Liver (tissue), 9 donors: Measurements from ENCODE around the gene LILRA2. TPM values are rescaled to one million over a fixed set of nuclear protein-coding genes. Genes with fewer than 3 reads are reported as not detected.

ENCODE experiments used
- DNase-seq: peaks from one replicate; pipeline ENCODE4 v3.0.0-alpha.2; 2017; ENCODE audit warnings: low spot score
- H3K27ac ChIP-seq, 2 donors: one replicate each; pipeline ENCODE4 v1.7.0; 2013; ENCODE audit warnings: inconsistent platforms in 2 of 2, low read length in 2 of 2, control low read depth in 1 of 2, low read depth in 1 of 2, mild to moderate bottlenecking in 1 of 2
- H3K27me3 ChIP-seq, 4 donors: one replicate each; pipeline versions ENCODE4 v1.6.1 to v1.7.0; 2013; ENCODE audit warnings: low read length in 3 of 4, inconsistent platforms in 1 of 4, mild to moderate bottlenecking in 1 of 4, moderate library complexity in 1 of 4; ENCODE audit not compliant: control insufficient read depth in 4 of 4, insufficient read depth in 4 of 4
- H3K36me3 ChIP-seq, 4 donors: one replicate each; pipeline versions ENCODE4 v1.6.1 to v1.7.0; 2013; ENCODE audit warnings: low read length in 3 of 4, mild to moderate bottlenecking in 3 of 4, low read depth in 1 of 4, moderate library complexity in 1 of 4; ENCODE audit not compliant: control insufficient read depth in 4 of 4, insufficient read depth in 3 of 4
- H3K4me1 ChIP-seq, 4 donors: one replicate each; pipeline versions ENCODE4 v1.6.1 to v1.7.0; 2013; ENCODE audit warnings: low read length in 3 of 4, mild to moderate bottlenecking in 3 of 4, moderate library complexity in 1 of 4; ENCODE audit not compliant: control insufficient read depth in 4 of 4, insufficient read depth in 4 of 4
- H3K4me3 ChIP-seq, 3 donors: one replicate each; pipeline versions ENCODE4 v1.6.1 to v1.7.0; 2013; ENCODE audit warnings: low read length in 3 of 3, control low read depth in 1 of 3, low read depth in 1 of 3, mild to moderate bottlenecking in 1 of 3
- H3K9ac ChIP-seq, 2 donors: one replicate each; pipeline ENCODE4 v1.7.0; 2013; ENCODE audit warnings: low read length in 2 of 2, mild to moderate bottlenecking in 2 of 2, moderate library complexity in 2 of 2, control low read depth in 1 of 2, low read depth in 1 of 2
- H3K9me3 ChIP-seq, 4 donors: one replicate each; pipeline versions ENCODE4 v1.6.1 to v1.7.0; 2013; ENCODE audit warnings: low read length in 3 of 4; ENCODE audit not compliant: control insufficient read depth in 4 of 4
- ATF3 ChIP-seq: IDR thresholded peaks from 2 replicates; pipeline ENCODE4 v1.6.1; 2016; ENCODE audit warnings: antibody characterized with exemption
- CTCF ChIP-seq: fragments of 150-350 bp; IDR thresholded peaks from 2 replicates; pipeline ENCODE4 v1.5.1; 2017; ENCODE audit warnings: improper control_type of control experiment, low read depth, low read length; ENCODE audit not compliant: missing input control
- EGR1 ChIP-seq, 2 donors: IDR thresholded peaks; 2 replicates each; pipeline ENCODE4 v1.6.1; 2016 to 2018; ENCODE audit warnings: antibody characterized with exemption in 2 of 2, low read depth in 2 of 2
- FOXA1 ChIP-seq: IDR thresholded peaks from 2 replicates; pipeline ENCODE4 v1.6.1; 2016; ENCODE audit warnings: antibody characterized with exemption
- FOXA2 ChIP-seq: IDR thresholded peaks from 2 replicates; pipeline ENCODE4 v1.6.1; 2016; ENCODE audit warnings: antibody characterized with exemption
- GABPA ChIP-seq, 2 donors: IDR thresholded peaks in 1 of 2; conservative IDR thresholded peaks in 1 of 2; 2 replicates each; pipeline ENCODE4 v1.6.1; 2016; ENCODE audit warnings: antibody characterized with exemption in 2 of 2, mild to moderate bottlenecking in 1 of 2, moderate library complexity in 1 of 2
- HNF4A ChIP-seq, 2 donors: conservative IDR thresholded peaks; 2 replicates each; pipeline ENCODE4 v1.6.1; 2016; ENCODE audit warnings: antibody characterized with exemption in 2 of 2, mild to moderate bottlenecking in 2 of 2
- HNF4G ChIP-seq: IDR thresholded peaks from 2 replicates; pipeline ENCODE4 v1.6.1; 2016; ENCODE audit warnings: antibody characterized with exemption
- JUND ChIP-seq, 2 donors: IDR thresholded peaks; 2 replicates each; pipeline ENCODE4 v1.6.1; 2016; ENCODE audit warnings: antibody characterized with exemption in 2 of 2
- MAX ChIP-seq: IDR thresholded peaks from 2 replicates; pipeline ENCODE4 v1.6.1; 2016; ENCODE audit warnings: antibody characterized with exemption
- NR2F2 ChIP-seq: IDR thresholded peaks from 2 replicates; pipeline ENCODE4 v1.6.1; 2016; ENCODE audit warnings: antibody characterized with exemption
- RAD21 ChIP-seq, 2 donors: IDR thresholded peaks; 2 replicates each; pipeline ENCODE4 v1.6.1; 2016; ENCODE audit warnings: antibody characterized with exemption in 2 of 2, mild to moderate bottlenecking in 2 of 2
- REST ChIP-seq: IDR thresholded peaks from 2 replicates; pipeline ENCODE4 v1.6.1; 2016; ENCODE audit warnings: antibody characterized with exemption, mild to moderate bottlenecking
- RXRA ChIP-seq, 2 donors: IDR thresholded peaks; 2 replicates each; pipeline ENCODE4 v1.6.1; 2017 to 2018; ENCODE audit warnings: antibody characterized with exemption in 2 of 2, mild to moderate bottlenecking in 1 of 2
- SP1 ChIP-seq: IDR thresholded peaks from 2 replicates; pipeline ENCODE4 v1.6.1; 2018; ENCODE audit warnings: antibody characterized with exemption, mild to moderate bottlenecking
- TAF1 ChIP-seq: conservative IDR thresholded peaks from 2 replicates; pipeline ENCODE4 v1.6.1; 2016; ENCODE audit warnings: antibody characterized with exemption, mild to moderate bottlenecking
- YY1 ChIP-seq: IDR thresholded peaks from 2 replicates; pipeline ENCODE4 v1.6.1; 2016; ENCODE audit warnings: antibody characterized with exemption, mild to moderate bottlenecking
- ZBTB33 ChIP-seq: IDR thresholded peaks from 2 replicates; pipeline ENCODE4 v1.6.1; 2016; ENCODE audit warnings: antibody characterized with exemption
- WGBS: extraction: QIAGEN DNeasy Blood & Tissue Kit; methylation state at CpG from one replicate; pipeline ENCODE4 v1.1.7; 2013; 5-methylcytosine and 5-hydroxymethylcytosine counted together
- polyA plus RNA-seq, 2 donors: library from polyadenylated mRNA; stranded (reverse) in 1 of 2; unstranded in 1 of 2; fragments of 200-250 nt in 1 of 2; fragments of >200 nt in 1 of 2; fragmentation: Nextera tagmentation in 1 of 2; extraction: Ambion mirVana in 1 of 2; gene quantifications; one replicate each; pipeline versions ENCODE4 v1.2.1 to v1.2.3, GENCODE V29; 2013 to 2015
- total RNA-seq, 2 donors: library from RNA; depleted of rRNA; stranded (reverse); fragments of >200 nt; gene quantifications; one replicate each; pipeline ENCODE4 v1.2.3, GENCODE V29; 2014
- donor health status: healthy.
- donor health status: healthy.
- donor health status: healthy.
- donor health status: healthy.
- donor health status: healthy.

Gene LILRA2
- total and polyA plus RNA-seq, 4 donors = 1.3 to 8.2 (median 4.1) TPM

- H3K4me3 ChIP-seq = no peak overlapping the region
- DNase-seq = no peak
Observed at GRCh38 chr19:54574051-54574450, 461 bp downstream of the LILRA2 start.

More at GRCh38 chr19:54574051-54574450, 461 bp downstream of the LILRA2 start:
- no peaks in the 10 kb centered on the region for H3K27me3 ChIP-seq
- no peaks in the 10 kb centered on the region for H3K36me3 ChIP-seq
- no peak for TF ChIP-seq SP1
- no peak for TF ChIP-seq JUND (IDR thresholded peaks at IDR 0.05)
- TF ChIP-seq HNF4G = no peak
- TF ChIP-seq FOXA2 = no peak
- no peak for TF ChIP-seq MAX
- no peak for TF ChIP-seq NR2F2
- TF ChIP-seq ZBTB33 = no peak
- TF ChIP-seq RAD21 (IDR thresholded peaks at IDR 0.05) = no peak
- no peak for TF ChIP-seq REST
- TF ChIP-seq YY1 = no peak
- TF ChIP-seq EGR1 (IDR thresholded peaks at IDR 0.05; ENCODE audit: low read depth in 2 of 2) = no peak
- no peak for TF ChIP-seq FOXA1
- TF ChIP-seq GABPA (IDR thresholded peaks at IDR 0.05 in 1 of 2, conservative IDR thresholded peaks at IDR 0.05 in 1 of 2) = no peak
- no peak for TF ChIP-seq HNF4A (conservative IDR thresholded peaks at IDR 0.05)
- no peak for TF ChIP-seq ATF3
- TF ChIP-seq CTCF = no peak
- TF ChIP-seq RXRA (IDR thresholded peaks at IDR 0.05) = no peak
- TF ChIP-seq TAF1 = no peak
- H3K4me1 ChIP-seq = no peaks in the 10 kb centered on the region
- WGBS = 32% methylated on average over 4 of the region's 4 CpGs
- H3K9ac ChIP-seq = no peak overlapping the region
- H3K9me3 ChIP-seq = peaks cover 0 to 2% (median 0%) of the 10 kb centered on the region in 4 donors
- no peak overlapping the region for H3K27ac ChIP-seq
